NCI-H2107 treated with DMSO at 0.1 percent for 48 hours (cell line): ENCODE results near the gene PRSS57.
"Not testable (repeated sequence)": the region's sequence is repeated elsewhere in the genome, so short reads cannot be mapped to it uniquely, and the experiment has no call there.

ENCODE experiments used
- DNase-seq: peaks from one replicate; lab custom pipeline; 2025; ENCODE audit not compliant: unreplicated experiment; lab: John Stamatoyannopoulos, UW

The PRSS57 gene

DNA sequence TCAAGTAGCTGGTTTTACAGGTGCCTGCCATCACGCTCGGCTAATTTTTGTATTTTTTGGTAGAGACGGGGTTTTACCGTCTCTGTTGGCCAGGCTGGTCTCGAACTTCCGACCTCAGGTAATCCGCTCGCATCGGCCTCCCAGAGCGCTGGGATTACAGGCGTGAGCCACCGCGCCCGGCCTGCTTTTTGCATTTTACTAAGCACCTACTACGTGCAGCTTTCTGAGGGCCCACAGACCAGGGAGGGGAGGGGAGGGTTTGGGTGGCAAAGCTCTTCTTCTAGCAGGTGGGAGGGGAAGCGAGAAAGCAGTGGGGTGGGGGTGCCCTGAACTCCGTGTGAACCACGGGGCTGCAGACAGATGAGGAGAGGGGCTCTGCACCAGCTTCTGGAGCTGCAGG is 28.5 kb upstream of the PRSS57 start:
- DNase-seq, result no peak

DNA sequence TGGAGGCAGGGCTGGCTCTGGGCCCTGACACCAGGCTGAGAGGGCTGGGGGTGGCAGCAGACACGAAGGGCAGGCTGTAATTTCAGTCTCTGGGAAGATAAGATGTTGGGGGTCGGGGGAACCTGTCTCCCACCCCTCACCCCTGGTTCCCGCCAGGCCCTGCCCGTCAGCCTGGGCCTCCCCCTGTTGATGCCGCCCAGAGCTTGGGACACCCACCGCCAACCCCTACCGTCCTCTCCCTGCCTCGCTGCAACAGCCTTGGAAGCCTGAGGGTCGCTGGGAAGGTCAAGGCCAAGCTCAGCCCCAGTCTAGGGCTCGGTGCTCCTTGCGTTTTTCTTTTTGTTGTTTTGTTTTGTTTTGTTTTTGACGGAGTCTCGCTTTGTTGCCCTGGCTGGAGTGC is 28.0 kb upstream of the PRSS57 start:
- DNase-seq, result no peak

DNA sequence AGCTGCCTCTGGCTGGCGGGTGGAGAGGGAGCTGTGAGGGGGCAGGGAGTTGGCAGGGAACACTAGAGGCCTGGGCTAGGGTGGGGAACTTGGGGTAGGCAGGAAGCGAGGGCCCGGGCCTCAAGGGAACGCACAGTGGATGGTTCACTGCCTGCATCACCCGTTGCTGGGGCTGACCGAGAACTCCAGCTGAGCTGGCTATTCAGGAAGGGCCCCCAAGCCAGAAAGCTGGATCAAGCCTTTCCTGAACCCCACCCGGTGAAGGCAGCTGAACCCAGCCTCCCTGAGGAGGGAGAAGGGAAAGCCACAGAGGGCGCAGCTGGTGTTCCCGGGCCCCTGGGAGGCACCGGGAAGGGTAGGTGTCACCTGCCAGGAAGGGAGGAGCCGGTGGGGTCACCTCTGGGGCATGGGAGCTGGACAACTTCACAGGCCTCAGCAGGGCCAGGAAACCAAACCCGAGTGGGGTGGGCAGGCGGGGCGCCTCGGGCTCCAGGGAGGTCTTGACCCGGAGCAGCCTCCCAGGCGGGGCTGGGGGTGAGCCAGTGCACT is 27.4 kb upstream of the PRSS57 start:
- DNase-seq, result no peak

DNA sequence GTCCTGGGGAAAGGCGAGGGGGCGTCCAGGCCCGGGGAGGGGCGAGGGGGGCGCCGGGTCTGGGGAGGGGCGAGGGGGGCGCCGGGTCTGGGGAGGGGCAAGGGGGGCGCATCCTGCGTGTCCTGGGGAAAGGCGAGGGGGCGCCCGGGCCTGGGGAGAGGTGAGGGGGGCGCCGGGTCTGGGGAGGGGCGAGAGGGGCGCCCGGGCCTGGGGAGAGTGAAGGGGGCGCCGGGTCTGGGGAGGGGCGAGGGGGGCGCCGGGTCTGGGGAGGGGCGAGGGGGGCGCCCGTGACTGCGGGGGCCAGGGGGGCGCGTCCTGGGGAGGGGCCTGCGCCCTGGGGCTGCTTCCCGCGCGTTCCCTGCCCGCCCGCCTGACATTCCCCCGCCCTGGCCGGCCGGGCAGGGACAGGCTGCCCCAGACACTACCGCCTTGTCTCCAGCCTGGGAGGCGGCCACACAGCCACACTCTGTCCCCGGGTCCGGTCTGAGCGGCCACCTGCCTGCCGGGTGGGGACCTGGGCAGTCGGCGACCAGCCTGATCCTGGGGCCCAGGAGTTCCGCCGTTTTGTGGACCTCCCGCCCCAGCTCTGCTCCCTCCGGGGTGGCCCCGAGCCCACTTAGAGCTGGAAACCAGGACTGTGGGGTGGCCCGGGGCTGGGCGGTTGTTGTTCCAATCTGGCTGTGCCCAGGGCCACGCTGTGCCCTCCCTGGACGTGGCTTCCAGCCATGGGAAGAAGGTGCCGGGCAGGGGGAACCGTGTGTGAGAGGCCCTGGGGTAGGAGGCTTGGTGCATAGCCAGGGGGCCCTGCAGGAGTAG is 25.3 kb upstream of the PRSS57 start:
- DNase-seq, result no peak

DNA sequence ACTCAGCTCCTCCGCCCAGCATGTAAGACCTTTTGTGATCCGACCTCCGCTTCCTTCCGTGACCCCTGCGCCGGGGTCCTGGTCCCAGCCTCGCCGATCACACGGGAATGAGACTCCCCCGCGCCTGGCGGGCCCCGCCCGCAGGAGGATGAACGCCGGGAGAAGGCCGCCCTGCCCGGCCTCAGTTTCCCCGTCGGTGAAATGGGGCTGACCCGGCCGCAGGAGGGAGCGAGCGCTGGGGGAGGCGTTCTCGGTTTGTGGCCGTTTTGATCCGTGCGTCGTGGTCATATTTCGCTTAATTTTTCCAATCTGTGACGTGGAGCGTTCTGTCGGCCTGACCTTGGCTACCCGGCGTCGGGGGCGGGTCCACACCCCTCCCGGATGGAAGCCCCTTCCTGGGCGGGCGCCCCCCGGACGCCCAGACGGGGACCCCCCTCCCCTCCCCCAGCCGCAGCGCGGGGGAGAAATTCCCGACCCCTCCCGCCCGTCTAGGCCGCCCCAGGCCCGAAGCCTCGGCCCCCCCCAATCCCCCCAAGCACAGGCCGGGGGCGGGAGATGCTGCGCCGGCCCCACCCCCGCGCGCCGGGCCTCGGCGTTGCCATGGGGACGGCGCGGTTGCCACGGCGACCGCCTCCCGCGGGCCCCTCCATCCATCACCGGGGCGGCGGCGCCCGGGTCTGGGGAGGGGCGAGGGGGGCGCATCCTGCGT is 24.5 kb upstream of the PRSS57 start:
- no peak for DNase-seq

DNA sequence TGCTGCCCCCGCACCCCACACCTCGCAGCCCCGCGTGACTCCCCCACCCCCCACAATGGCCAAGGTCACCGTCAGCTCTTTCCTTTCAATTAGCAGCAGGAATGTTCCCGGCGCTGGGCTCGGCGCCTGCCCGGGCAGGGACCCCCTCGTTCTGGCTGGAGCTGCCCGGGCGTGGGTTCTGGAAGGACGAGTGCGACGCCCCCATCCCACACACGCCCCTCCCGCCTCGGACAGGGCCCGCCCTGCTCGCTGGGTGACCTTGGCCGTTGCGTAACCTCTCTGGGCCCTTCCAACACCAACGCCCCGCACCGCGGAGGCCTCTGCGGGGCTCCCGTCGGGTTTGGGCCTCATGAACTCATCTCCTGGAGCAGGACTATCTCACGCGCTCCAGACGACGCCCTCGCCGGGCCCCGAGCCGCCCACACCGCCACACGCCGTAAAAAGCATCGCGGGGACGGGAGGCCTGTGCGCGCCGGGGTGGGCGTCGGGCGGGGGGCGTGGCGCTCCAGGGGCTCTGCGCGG is 23.8 kb upstream of the PRSS57 start:
- no peak for DNase-seq

DNA sequence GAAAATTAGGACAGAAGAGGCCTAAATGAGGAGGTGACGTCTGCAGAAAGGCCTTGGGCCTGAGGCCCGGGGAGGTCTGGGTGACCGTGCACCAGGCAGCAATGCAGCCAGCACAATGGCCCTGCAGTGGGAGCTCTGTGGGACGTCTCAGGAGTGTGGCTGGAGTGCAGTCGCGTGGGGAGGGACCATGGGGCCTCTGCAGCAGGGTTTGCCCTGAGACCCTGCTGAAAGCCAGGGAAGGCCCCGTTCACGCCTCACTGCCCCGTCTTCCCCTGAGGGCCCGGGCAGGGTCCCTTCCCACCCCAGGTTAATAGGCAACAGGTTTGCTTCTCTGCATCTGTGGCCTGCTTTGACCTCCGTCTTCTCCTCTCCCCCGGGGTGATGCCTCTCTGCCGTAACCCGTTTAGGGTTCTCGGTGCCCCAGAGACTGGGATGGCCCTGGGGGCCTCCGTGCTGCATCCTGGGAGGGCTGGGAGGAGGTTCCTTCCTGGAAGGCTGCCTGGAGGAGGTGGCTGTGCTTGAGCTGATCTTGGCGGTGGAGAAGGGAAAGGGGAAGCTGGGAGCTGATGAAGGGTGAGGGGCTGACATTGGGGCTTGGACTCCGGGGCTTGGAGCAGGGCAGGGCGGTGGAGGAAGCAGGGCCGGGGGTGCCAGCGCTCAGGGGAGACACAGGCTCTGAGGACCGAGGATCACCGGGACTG is 23.1 kb upstream of the PRSS57 start:
- no peak for DNase-seq

DNA sequence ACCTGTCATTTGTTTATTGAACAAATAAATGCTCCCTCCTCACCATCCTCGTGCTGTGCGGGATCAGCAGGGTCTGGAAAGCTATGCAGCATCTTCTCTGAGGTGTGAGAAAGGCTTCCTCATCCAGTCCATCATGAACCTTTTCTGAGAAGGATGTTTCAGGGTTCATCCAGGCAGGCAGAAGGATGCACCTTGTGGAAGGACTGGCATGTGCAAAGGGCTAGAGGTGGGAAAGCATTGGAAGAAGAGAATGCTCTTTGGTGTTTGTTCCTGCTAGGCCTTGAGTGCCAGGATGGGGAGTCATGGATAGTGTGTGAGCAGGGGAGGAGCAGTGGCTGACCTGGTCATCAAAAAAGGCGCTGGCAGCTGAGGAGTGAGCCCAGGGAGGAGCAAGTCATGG is 20.1 kb upstream of the PRSS57 start:
- DNase-seq, result no peak

DNA sequence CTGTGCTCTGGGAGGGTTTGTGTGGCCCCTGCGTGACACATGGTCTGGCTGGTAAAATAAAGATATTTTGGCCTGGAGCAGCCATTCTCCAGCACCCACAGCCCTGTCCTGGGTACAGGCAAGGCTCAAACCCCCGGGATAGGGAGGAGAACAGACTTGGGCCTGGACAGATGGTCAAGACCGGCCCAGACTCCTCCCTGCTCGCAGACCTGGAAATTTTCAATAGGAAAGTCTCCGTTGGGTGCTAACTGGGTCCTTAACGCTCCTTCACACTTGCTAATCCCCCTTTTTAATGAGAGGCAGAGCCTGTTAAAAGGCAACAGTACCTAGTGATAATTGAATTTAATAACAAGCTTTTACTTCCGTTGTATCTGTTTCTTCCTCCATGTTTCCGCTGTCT is 16.0 kb upstream of the PRSS57 start:
- DNase-seq, result no peak

DNA sequence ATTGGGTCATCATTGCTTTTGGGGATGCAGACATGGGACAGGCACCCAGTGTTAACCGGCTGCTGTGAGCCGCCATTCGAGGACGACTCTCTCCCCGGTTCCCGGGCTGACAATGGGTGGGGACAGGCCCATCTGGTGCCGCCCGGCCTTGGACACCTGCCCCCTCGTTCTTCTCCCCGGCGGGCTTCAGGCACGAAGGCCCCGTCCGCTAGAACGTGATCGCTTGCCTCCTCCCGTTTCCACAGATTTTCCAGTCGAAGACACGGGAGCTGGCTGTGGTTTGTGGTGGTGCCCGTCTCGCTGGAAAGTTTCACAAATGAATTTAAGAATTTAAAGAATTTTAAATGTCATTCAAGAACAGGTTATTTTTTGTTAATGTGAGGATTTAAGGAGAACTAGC is 15.5 kb upstream of the PRSS57 start:
- no peak for DNase-seq

DNA sequence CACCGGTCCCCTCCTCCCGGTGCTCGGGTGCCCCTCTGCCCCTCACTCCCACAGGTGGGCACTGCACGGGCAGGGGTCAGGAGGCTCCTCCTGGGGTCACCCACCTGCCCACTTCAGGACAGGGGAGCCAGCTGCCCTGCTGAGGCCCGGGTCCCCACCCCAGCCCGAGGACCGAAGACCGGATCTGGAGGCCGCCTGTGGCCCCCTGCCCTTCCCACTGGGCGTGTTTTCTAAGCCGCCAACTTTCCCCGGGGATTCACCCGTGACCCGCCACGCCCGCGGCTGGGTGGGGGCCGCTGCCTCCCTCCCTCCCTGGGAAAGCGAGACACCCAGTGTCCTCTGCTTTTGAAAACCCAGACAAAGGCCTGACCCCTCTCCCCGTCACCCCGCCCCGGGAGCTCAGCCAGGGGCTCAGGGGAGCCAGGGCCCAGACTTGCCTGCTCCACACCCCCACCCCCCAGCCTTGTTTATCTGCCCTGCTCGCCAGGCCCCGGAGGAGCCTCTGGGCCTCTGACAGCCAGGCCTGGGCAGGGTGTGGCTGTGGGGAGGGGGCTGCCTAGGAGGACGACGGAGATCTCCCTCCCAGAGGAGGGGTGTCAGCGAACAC is 14.8 kb upstream of the PRSS57 start:
- DNase-seq, result no peak

DNA sequence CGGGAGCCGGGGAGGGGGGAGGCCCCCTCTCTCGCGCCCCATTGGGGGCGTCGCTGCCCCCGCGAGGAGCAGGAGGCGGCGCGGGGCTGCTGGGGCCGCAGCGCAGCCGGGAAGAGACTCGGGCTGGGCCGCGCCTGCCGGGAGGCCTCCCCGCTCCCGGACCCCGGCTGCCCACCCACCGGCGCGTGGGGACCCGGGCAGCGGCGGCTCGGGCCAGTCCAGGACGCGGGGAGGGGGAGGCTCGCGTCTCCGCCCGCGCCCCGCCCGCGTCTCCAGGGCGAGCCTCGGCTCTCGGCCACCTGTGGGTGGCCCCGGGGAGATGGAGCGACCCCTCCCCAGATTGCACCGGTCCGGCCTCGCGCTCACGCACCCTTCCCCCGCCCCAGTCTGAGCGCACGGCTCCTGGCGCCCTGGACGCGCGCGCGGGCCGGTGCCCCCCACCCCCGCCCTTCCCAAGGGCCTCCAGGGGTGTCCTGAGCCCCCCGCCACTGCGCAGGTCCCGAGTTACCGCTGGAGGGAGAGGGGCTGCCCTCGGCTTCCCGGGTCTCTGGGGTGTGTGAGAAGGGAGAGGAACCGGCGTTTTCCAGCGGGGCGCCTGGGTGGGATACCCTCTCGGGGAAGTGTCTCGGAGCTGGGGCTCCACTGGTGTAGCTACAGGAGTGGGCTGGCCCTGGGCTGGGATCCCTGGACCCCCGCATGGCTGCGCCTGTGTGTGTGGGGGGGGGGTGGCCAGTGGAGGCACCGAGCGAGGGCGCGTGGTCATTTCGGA is 14.1 kb upstream of the PRSS57 start:
- no peak for DNase-seq

DNA sequence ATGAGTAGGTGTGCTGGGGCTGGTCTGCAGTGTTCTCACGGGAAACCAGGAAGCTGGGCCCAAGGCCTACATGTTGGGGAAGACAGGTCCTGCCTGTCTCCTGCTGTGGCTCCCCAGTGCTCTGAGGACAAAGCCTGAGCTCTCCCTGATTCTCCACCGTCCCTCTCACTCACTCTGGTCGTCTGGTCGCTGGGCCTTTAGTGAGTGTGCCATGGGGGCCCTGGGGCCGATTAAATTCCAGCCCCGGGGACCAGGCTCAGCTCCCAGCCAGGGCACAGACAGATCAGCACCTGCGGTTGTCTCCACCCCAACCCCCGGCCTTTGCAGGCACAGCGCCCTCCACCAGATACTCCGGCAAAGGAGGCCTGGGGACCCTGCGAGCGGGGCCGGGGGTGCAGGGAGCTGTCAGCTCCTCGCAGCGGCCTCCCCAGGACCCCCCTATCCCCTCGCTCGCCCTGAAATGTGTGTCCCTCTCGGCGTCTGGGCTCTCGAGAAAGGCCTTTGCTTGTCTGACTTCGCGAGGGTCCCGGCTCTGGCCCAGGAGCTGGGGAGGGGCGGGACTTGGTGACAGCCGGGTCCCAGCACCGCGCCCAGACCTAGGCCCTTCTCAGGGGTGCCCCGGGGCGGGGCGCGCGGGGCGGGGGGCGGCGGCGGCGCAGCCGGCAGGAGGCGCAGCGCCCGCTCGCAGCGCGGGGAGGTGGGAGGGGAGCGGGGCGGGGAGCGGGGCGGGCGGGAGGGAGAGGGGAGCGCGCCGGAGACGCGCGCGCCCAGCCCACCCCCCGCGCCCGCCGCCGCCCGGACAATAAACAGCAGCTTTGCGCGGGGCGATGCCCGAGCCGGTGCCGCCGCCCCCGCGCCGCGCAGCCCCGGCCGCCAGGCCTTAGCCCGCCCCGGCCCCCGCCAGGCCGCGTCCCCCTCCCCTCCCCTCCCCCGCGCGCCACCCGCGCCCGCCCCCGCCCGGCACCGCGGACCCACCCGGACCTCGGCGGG is 13.2 kb upstream of the PRSS57 start, which contains the start of gene PALM:
Gene PALM, plus strand, starts transcription at position 782 of the 990 bp plus-strand sequence. CDS start 212 bp downstream, outside the sequence.
- no peak for DNase-seq

DNA sequence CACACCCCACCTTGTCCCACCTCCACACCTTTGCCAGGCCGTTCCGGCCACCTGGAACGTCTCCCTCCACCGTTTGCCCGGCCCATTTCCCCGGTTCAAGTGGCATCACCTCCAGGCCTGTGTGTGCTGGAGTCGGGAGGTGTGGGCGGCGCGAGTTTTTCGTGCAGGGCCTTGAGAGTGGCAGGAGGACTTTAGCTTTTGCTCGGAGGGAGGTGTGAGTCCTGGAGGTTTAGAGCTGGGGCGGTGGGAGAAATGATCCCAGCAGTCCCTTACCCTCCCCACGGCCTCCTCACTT is 9.1 kb upstream of the PRSS57 start:
- DNase-seq, result no peak

DNA sequence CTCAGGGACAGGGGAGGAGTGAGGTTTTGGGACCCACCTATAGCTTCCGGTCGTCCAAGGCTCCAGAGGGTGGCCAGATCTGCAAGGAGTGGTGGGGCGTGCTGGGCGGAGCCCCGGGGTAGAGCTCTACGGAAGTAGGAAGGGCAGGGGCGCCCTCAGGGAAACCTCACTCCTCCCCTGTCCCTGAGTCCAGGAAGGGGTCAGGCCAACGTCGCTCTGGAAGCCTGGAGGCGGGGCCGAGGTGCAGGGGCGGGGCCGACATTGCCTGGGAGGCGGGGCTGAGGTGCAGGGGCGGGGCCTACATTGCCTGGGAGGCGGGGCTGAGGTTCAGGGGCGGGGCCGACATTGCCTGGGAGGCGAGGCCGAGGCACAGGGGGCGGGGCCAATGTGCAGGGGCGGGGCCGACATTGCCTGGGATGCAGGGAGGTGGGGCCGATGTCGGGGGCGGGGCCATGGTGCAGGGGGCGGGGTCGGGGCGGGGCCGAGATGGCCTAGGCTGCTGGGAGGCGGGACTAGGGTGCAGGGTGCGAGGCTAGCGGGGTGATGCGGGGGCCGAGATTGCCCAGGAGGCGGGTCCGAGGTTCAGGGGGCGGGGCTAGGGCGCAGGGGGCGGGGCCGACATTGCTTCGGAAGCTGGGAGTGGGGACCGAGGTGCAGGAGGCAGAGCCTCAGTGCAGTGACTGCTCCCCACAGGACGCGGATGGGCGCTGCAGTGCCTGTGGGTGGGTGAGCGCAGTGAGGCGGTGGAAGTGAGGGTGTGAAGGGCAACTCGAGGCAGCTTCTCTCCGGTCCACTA is 8.6 kb upstream of the PRSS57 start:
- no peak for DNase-seq

DNA sequence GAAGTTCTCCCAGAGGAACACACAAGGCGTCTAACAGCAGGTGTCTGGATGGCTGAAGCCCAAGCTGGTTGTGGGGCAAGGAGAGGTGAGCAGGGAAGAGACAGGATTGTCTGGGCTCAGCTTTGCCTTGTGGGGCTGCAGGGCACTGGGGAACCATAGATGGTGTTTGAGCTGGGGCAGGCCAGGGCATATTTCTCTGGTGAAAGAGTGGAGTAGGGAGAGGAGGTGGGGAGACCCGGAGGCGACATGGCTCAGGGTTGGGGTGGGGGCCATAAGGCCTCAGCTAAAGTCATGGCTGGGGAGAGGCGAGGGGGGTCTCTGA is 8.0 kb upstream of the PRSS57 start:
- DNase-seq, result no peak

DNA sequence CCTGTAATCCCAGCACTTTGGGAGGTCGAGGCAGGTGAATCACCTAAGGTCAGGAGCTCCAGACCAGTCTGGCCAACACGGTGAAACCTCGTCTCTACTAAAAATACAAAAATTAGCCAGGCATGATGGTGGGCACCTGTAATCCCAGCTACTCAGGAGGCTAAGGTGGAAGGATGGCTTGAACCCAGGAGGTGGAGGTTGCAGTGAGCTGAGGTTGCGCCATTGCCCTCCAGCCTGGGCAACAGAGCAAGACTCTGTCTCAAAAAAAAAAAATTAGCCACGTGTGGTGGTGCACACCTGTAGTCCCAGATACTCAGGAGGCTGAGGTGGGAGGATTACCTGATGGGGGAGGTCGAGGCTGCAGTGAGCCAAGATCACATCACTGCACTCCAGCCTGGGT is 7.6 kb upstream of the PRSS57 start:
- not testable (repeated sequence) for DNase-seq

DNA sequence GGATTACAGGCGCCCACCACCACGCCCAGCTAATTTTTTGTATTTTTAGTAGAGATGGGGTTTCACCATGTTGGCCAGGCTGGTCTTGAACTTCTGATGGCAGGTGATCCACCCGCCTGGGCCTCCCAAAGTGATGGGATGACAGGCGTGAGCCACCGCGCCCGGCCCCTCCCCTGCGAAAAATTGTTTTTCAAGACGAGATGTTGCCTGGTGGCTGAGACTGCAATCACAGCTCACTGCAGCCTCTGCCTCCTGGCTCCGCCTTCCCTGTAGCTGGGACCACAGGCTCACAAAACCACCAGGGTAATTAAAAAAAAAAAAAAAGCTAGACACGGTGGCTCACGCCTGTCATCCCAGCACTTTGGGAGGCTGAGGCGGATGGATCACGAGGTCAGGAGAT is 4.6 kb upstream of the PRSS57 start:
- DNase-seq, result not testable (repeated sequence)

DNA sequence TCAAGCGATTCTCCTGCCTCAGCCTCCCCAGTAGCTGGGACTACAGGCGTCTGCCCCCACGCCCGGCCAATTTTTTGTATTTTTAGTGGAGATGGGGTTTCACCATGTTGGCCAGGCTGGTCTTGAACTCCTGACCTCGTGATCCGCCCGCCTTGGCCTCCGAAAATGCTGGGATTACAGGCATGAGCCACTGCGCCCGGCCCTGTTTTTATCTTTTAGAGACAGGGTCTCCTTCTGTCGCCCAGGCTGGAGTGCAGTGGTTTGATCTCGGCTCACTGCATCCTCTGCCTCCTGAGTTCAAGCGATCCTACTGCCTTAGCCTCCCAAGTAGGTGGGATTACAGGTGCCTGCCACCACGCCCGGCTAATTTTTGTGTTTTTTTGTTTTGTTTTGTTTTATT is 3.3 kb upstream of the PRSS57 start:
- not testable (repeated sequence) for DNase-seq
